ENCODE data around the gene SOD1. TPM values are rescaled to one million over a fixed set of nuclear protein-coding genes. Genes with fewer than 3 reads are reported as not detected.
"Not testable (repeated sequence)": the region's sequence is repeated elsewhere in the genome, so short reads cannot be mapped to it uniquely, and the experiment has no call there.

SOD1 gene
- polyA plus RNA-seq, 12 donors, result 106 to 158 (median 133) TPM; not detected in 1

- DNase-seq, result no peak
Measured at GRCh38 chr21:31650930-31651329, 8.6 kb upstream of the SOD1 start.

DNA sequence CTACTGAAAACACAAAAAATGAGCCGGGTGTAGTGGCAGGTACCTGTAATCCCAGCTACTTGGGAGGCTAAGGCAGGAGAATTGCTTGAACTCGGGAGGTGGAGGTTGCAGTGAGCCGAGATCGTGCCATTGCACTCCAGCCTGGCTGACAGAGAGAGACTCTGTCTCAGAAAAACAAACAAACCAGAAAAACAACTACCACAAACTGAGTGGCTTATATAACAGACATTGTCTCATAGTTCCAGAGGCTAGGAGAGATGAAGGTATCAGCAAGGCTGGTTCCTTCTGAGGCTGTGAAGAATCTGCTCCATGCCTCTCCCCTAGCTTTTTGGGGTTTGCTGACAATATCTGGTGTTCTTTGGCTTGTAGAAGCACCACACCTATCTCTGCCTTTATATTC lies 8.0 kb upstream of the SOD1 start:
- DNase-seq, result not testable (repeated sequence)

DNA sequence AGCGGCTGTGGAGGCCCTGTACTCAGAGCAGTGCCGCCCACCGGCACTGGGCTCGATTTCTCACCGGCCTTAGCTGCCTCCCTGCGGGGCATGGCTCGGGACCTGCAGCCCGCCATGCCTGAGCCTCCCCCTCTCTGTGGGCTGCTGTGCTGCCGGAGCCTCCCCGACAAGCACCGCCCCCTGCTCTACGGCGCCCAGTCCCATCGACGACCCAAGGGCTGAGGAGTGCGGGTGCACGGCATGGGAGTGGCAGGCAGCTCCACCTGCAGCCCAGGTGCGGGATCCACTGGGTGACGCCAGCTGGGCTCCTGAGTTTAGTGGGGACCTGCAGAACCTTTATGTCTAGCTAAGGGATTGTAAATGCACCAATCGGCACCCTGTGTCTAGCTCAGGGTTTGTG lies 5.2 kb upstream of the SOD1 start:
- no peak for DNase-seq

- not testable (repeated sequence) for DNase-seq
Measured at GRCh38 chr21:31654821-31655580, 4.5 kb upstream of the SOD1 start.

GRCh38 chr21:31656199-31657095 lies 3.0 kb upstream of the SOD1 start:
- no peak for DNase-seq

DNA sequence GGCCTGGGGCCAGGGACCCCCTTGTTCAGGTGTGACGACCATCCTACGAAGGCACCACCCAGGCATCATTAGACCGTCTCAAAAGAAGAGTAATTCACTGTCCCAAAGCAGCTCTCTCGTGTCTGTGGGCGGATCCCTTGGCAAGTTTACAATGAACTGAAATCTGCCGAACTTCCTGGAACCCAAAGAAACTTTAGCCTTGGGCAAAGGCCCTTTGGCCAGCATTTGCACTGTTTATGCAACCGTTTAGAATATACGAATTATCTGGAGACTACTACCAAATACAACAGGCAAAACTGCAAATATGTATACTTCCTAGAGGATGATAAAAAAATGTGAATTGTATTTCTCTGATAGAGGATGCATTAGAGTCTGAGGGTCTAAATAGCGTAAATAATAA lies 1.4 kb upstream of the SOD1 start:
- DNase-seq, result no peak

- DNase-seq, result no peak
Measured at GRCh38 chr21:31659286-31659535, 282 bp upstream of the SOD1 start.

DNA sequence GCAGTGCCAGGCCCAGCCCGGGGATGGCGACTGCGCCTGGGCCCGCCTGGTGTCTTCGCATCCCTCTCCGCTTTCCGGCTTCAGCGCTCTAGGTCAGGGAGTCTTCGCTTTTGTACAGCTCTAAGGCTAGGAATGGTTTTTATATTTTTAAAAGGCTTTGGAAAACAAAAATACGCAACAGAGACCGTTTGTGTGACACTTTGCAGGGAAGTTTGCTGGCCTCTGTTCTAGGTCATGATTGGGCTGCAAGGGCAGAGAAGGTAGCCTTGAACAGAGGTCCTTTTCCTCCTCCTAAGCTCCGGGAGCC lies 719 bp downstream of the SOD1 start:
- peak; percentile 49 for DNase-seq

GRCh38 chr21:31660591-31660990 lies 1.1 kb downstream of the SOD1 start:
- peak; percentile 39 for DNase-seq

DNA sequence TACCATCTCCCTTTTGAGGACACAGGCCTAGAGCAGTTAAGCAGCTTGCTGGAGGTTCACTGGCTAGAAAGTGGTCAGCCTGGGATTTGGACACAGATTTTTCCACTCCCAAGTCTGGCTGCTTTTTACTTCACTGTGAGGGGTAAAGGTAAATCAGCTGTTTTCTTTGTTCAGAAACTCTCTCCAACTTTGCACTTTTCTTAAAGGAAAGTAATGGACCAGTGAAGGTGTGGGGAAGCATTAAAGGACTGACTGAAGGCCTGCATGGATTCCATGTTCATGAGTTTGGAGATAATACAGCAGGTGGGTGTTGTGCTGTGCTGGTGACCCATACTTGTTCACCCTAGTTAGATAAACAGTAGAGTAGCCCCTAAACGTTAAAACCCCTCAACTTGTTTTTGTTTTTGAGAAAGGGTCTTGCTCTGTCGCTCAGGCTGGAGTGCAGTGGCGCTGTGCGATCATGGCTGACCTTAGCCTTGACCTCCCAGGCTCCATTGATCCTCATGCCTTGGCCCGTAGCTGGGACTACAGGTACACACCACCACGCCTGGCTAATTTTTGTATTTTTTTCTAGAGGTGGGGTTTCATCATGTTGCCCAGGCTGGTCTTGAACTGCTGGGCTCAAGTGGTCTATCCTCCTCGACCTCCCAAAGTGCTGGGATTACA lies 4.2 kb downstream of the SOD1 start:
- no peak for DNase-seq

GRCh38 chr21:31665397-31665796 lies 5.9 kb downstream of the SOD1 start:
- DNase-seq, result no peak

DNA sequence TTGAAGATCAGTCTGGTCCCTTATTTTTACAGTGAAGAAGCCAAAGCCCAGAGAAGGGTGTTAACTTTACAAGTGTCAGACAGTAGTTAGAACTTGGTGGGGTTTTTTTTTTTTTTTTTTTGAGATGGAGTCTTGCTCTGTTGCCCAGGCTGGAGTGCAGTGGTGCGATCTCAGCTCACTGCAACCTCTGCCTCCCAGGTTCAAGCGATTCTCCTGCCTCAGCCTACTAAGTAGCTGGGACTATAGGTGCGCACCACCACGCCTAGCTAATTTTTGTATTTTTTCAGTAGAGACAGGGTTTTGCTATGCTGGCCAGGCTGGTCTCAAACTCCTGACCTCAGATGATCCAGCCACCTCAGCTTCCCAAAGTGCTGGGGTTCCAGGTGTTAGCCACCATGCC lies 6.4 kb downstream of the SOD1 start:
- DNase-seq, result not testable (repeated sequence)

DNA sequence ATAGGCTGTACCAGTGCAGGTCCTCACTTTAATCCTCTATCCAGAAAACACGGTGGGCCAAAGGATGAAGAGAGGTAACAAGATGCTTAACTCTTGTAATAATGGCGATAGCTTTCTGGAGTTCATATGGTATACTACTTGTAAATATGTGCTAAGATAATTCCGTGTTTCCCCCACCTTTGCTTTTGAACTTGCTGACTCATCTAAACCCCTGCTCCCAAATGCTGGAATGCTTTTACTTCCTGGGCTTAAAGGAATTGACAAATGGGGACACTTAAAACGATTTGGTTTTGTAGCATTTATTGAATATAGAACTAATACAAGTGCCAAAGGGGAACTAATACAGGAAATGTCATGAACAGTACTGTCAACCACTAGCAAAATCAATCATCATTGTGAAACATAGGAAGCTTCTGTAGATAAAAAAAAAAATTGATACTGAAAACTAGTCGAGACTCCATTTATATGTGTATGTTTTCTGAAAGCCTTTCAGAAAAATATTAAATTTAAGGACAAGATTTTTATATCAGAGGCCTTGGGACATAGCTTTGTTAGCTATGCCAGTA lies 7.0 kb downstream of the SOD1 start:
- DNase-seq, result no peak

DNA sequence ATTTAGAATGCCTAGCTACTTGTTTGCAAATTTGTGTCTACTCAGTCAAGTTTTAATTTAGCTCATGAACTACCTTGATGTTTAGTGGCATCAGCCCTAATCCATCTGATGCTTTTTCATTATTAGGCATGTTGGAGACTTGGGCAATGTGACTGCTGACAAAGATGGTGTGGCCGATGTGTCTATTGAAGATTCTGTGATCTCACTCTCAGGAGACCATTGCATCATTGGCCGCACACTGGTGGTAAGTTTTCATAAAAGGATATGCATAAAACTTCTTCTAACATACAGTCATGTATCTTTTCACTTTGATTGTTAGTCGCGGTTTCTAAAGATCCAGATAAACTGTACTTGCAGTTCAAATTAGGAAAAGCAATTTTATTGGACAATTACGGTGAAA lies 7.6 kb downstream of the SOD1 start:
- no peak for DNase-seq

DNA sequence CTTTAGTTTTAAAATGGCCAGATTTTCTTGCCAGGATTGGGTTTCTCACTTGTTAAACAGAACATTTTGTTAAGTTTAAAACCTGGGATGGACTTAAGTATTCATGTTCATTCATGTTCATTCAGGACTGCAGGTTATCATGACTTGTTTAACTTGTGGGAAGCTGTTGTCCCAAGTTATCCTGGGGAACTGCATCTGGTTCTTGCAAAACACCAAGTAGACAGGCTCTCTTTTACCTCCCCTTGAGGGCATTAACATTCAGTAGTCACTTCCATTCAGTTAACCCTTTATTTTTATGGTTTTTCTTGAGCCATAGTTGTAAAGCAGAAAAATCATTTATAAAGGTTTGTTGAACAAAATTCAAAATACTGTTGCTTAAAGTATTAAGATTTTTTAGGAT lies 8.1 kb downstream of the SOD1 start:
- DNase-seq, result no peak

GRCh38 chr21:31668651-31669491 lies 9.4 kb downstream of the SOD1 start:
- no peak for DNase-seq

DNA sequence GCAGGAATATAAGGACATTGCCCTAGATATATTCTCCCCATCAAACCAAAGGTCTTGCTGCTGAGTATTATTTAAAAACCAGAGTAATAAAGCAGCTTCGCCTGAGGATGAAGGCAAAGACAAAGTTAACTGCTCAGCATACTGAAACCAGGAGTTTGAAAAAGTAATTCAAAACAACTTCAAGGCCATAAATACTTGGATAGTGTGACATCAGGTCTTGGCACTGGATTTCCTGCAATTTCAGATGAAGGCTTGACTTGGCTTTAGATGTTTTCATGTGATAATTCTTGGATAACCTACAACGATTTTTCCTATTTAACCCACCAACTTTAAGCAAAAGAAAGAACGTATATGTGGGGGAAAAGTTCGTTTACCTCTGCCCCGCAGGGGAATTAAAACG lies 10.6 kb downstream of the SOD1 start:
- peak; percentile 22 for DNase-seq

DNA sequence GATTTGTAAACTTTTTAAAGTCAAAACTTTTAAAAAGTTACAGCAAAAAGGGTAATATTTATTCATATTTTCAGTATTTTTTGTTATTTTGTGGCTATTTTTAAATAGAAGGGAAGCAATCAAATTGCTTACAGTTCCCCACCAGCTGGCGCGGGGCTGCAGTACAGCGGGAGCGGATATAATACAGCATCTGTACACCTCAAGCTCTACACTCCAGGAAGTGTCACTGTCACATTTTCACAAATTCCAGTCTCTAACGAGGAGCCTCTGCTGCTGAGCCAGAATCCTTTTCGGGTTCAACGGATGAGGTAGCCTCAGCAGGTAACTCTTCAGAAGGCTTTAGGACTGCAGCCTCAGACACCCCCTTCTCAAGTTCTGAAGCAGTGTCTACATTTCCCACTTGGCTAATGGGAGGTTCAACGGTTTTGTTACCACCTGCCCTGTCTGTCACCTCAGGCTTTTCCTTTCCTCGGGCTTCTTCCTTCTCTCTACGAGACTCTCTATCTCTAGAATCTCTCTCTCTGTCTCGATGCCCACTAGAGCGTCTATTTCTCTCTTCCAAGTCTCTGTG lies 11.7 kb downstream of the SOD1 start:
- DNase-seq, result no peak

GRCh38 chr21:31671931-31672330 lies 12.4 kb downstream of the SOD1 start:
- DNase-seq, result no peak

GRCh38 chr21:31673321-31673912 lies 13.9 kb downstream of the SOD1 start:
- DNase-seq, result no peak

GRCh38 chr21:31675318-31675717 lies 15.8 kb downstream of the SOD1 start:
- no peak for DNase-seq
